ENCODE data around the gene PGM2.

PGM2 gene

DNA sequence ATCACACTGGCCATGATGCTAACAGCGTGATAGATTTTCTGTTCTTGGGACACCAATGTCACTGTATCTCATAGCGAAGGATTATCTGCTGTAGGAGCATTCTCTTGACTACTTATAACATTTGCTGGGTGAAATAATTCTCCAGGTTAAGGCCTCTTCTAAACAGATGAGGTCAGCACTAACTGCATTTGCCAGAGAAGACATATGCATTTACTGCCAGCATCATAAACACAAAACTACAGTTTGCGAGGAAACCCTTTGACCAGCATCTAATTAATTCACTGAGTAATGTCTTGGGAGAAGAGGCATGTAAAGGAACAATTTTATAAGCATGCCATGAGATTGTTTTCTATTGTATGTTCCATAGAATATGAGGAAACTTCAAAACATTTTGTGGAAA, 78.3 kb downstream of the PGM2 start:
- POLR2A ChIA-PET, result no interaction called here
- TF ChIP-seq CTCF (IDR thresholded peaks at IDR 0.05; ENCODE audit: control extremely low read depth, extremely low read depth, low read depth, missing control alignments), result no peak
- DNase-seq (ENCODE audit: extremely low spot score), result no peak
- CTCF ChIA-PET, result no interaction called here

GRCh38 chr4:37905533-37906169, 79.2 kb downstream of the PGM2 start:
- CTCF ChIA-PET, result no interaction called here
- POLR2A ChIA-PET, result no interaction called here

GRCh38 chr4:37908488-37909331, 82.2 kb downstream of the PGM2 start:
- ChIA-PET CTCF (no interaction called here), POLR2A (no interaction called here)
- no peak for TF ChIP-seq CTCF (IDR thresholded peaks at IDR 0.05; ENCODE audit: control extremely low read depth, extremely low read depth, low read depth, missing control alignments)
- DNase-seq (ENCODE audit: extremely low spot score), result no peak

More at GRCh38 chr4:37905533-37906169, 79.2 kb downstream of the PGM2 start:
- no peak for TF ChIP-seq CTCF (IDR thresholded peaks at IDR 0.05; ENCODE audit: control extremely low read depth, extremely low read depth, low read depth, missing control alignments)
- DNase-seq (ENCODE audit: extremely low spot score), result no peak

GRCh38 chr4:37909332-37910090, 83.0 kb downstream of the PGM2 start:
- no peak for DNase-seq (ENCODE audit: extremely low spot score)
- ChIA-PET CTCF (interaction anchor here (1.4 kb wide), 1 partner anchor 13 kb away, joined by 4 read pairs; no protein-coding TSS in a partner anchor), POLR2A (no interaction called here)
- no peak for TF ChIP-seq CTCF (IDR thresholded peaks at IDR 0.05; ENCODE audit: control extremely low read depth, extremely low read depth, low read depth, missing control alignments)

GRCh38 chr4:37910091-37910486, 83.6 kb downstream of the PGM2 start:
- ChIA-PET POLR2A (no interaction called here), CTCF (interaction anchor here (1.4 kb wide), 1 partner anchor 14 kb away, joined by 4 read pairs; no protein-coding TSS in a partner anchor)
- DNase-seq (ENCODE audit: extremely low spot score), result no peak
- TF ChIP-seq CTCF (IDR thresholded peaks at IDR 0.05; ENCODE audit: control extremely low read depth, extremely low read depth, low read depth, missing control alignments), result no peak
